Measurements from ENCODE around the gene M1AP. TPM values are rescaled to one million over a fixed set of nuclear protein-coding genes. Genes with fewer than 3 reads are reported as not detected.
A peak's percentile ranks its signal among the peaks of the same experiment; 100 is the strongest.
"Not testable (repeated sequence)": the region's sequence is repeated elsewhere in the genome, so short reads cannot be mapped to it uniquely, and the experiment has no call there.

Gene M1AP
- total RNA-seq, 1 experiment from 2014 or later = not detected

GRCh38 chr2:74576863-74577229 lies 71.3 kb downstream of the M1AP start:
- DNase-seq (ENCODE audit: low read depth in 1 of 2, low spot score in 2 of 2) = no peak
- Histone ChIP-seq H3K36me3 (no peaks in the 10 kb centered on the region), H3K9me3 (replicated peaks) (no peaks in the 10 kb centered on the region), H3K27me3 (replicated peaks) (no peaks in the 10 kb centered on the region), H3K4me1 (replicated peaks) (peaks cover 27% of the 10 kb centered on the region), H3K4me3 (no peak overlapping the region), H3K27ac (no peak overlapping the region)

GRCh38 chr2:74576211-74576862 lies 71.8 kb downstream of the M1AP start:
- DNase-seq (ENCODE audit: low read depth in 1 of 2, low spot score in 2 of 2) = peak in 1 of 2 experiments; percentile 42
- Histone ChIP-seq H3K4me1 (replicated peaks) (peaks cover 27% of the 10 kb centered on the region), H3K9me3 (replicated peaks) (no peaks in the 10 kb centered on the region), H3K27ac (no peak overlapping the region), H3K4me3 (no peak overlapping the region), H3K27me3 (replicated peaks) (no peaks in the 10 kb centered on the region), H3K36me3 (no peaks in the 10 kb centered on the region)

GRCh38 chr2:74575320-74575719 lies 72.8 kb downstream of the M1AP start:
- peaks cover 27% of the 10 kb centered on the region for H3K4me1 ChIP-seq (replicated peaks)
- no peak for DNase-seq (ENCODE audit: low read depth in 1 of 2, low spot score in 2 of 2)
- H3K9me3 ChIP-seq (replicated peaks) = no peaks in the 10 kb centered on the region
- H3K27ac ChIP-seq = no peak overlapping the region
- H3K27me3 ChIP-seq (replicated peaks) = no peaks in the 10 kb centered on the region
- H3K36me3 ChIP-seq = no peaks in the 10 kb centered on the region
- no peak overlapping the region for H3K4me3 ChIP-seq

GRCh38 chr2:74573747-74574562 lies 74.2 kb downstream of the M1AP start:
- no peak for DNase-seq (ENCODE audit: low read depth in 1 of 2, low spot score in 2 of 2)
- Histone ChIP-seq H3K36me3 (no peaks in the 10 kb centered on the region), H3K27me3 (replicated peaks) (no peaks in the 10 kb centered on the region), H3K9me3 (replicated peaks) (no peaks in the 10 kb centered on the region), H3K4me3 (no peak overlapping the region), H3K4me1 (replicated peaks) (peaks cover 27% of the 10 kb centered on the region), H3K27ac (no peak overlapping the region)

GRCh38 chr2:74572178-74572925 lies 75.8 kb downstream of the M1AP start:
- no peak for DNase-seq (ENCODE audit: low read depth in 1 of 2, low spot score in 2 of 2)
- Histone ChIP-seq H3K36me3 (no peaks in the 10 kb centered on the region), H3K27me3 (replicated peaks) (no peaks in the 10 kb centered on the region), H3K27ac (no peak overlapping the region), H3K4me1 (replicated peaks) (peaks cover 40% of the 10 kb centered on the region), H3K4me3 (no peak overlapping the region), H3K9me3 (replicated peaks) (no peaks in the 10 kb centered on the region)

- DNase-seq (ENCODE audit: low read depth in 1 of 2, low spot score in 2 of 2) = no peak
- Histone ChIP-seq H3K4me3 (no peak overlapping the region), H3K27me3 (replicated peaks) (no peaks in the 10 kb centered on the region), H3K9me3 (replicated peaks) (no peaks in the 10 kb centered on the region), H3K4me1 (replicated peaks) (peaks cover 36% of the 10 kb centered on the region), H3K27ac (no peak overlapping the region), H3K36me3 (no peaks in the 10 kb centered on the region)
Observed at GRCh38 chr2:74571058-74571457, 77.1 kb downstream of the M1AP start.

- Histone ChIP-seq H3K27me3 (replicated peaks) (no peaks in the 10 kb centered on the region), H3K4me1 (replicated peaks) (peaks cover 29% of the 10 kb centered on the region), H3K9me3 (replicated peaks) (no peaks in the 10 kb centered on the region), H3K4me3 (no peak overlapping the region), H3K36me3 (no peaks in the 10 kb centered on the region), H3K27ac (no peak overlapping the region)
- DNase-seq (ENCODE audit: low read depth in 1 of 2, low spot score in 2 of 2) = no peak
Observed at GRCh38 chr2:74569686-74570085, 78.4 kb downstream of the M1AP start.

- H3K27ac ChIP-seq = peak overlapping the region; percentile 66
- peaks cover 22% of the 10 kb centered on the region for H3K4me1 ChIP-seq (replicated peaks)
- H3K36me3 ChIP-seq = no peaks in the 10 kb centered on the region
- H3K4me3 ChIP-seq = no peak overlapping the region
- no peaks in the 10 kb centered on the region for H3K9me3 ChIP-seq (replicated peaks)
- no peaks in the 10 kb centered on the region for H3K27me3 ChIP-seq (replicated peaks)
- peak in 1 of 2 experiments; percentile 44 for DNase-seq (ENCODE audit: low read depth in 1 of 2, low spot score in 2 of 2)
Observed at GRCh38 chr2:74567881-74568280, 80.2 kb downstream of the M1AP start.

GRCh38 chr2:74566754-74567085 lies 81.4 kb downstream of the M1AP start:
- peak in 1 of 2 experiments; percentile 45 for DNase-seq (ENCODE audit: low read depth in 1 of 2, low spot score in 2 of 2)
- Histone ChIP-seq H3K27me3 (replicated peaks) (no peaks in the 10 kb centered on the region), H3K9me3 (replicated peaks) (no peaks in the 10 kb centered on the region), H3K36me3 (no peaks in the 10 kb centered on the region), H3K27ac (peak overlapping the region; percentile 66), H3K4me1 (replicated peaks) (peaks cover 22% of the 10 kb centered on the region), H3K4me3 (no peak overlapping the region)

- no peaks in the 10 kb centered on the region for H3K9me3 ChIP-seq (replicated peaks)
- H3K4me3 ChIP-seq = no peak overlapping the region
- H3K27ac ChIP-seq = peak overlapping the region; percentile 66; the same call in 1 of the 2 replicates
- DNase-seq (ENCODE audit: low read depth in 1 of 2, low spot score in 2 of 2) = no peak
- no peaks in the 10 kb centered on the region for H3K36me3 ChIP-seq
- peaks cover 22% of the 10 kb centered on the region for H3K4me1 ChIP-seq (replicated peaks)
- no peaks in the 10 kb centered on the region for H3K27me3 ChIP-seq (replicated peaks)
Observed at GRCh38 chr2:74566076-74566753, 81.9 kb downstream of the M1AP start.

- Histone ChIP-seq H3K36me3 (no peaks in the 10 kb centered on the region), H3K9me3 (replicated peaks) (no peaks in the 10 kb centered on the region), H3K4me3 (no peak overlapping the region), H3K4me1 (replicated peaks) (peaks cover 27% of the 10 kb centered on the region), H3K27ac (no peak overlapping the region), H3K27me3 (replicated peaks) (no peaks in the 10 kb centered on the region)
- DNase-seq (ENCODE audit: low read depth in 1 of 2, low spot score in 2 of 2) = no peak
Observed at GRCh38 chr2:74564222-74564621, 83.9 kb downstream of the M1AP start.

- DNase-seq (ENCODE audit: low read depth in 1 of 2, low spot score in 2 of 2) = no peak
- H3K27ac ChIP-seq = no peak overlapping the region
- no peak overlapping the region for H3K4me3 ChIP-seq
- H3K27me3 ChIP-seq (replicated peaks) = no peaks in the 10 kb centered on the region
- H3K4me1 ChIP-seq (replicated peaks) = peaks cover 13% of the 10 kb centered on the region
- H3K9me3 ChIP-seq (replicated peaks) = no peaks in the 10 kb centered on the region
- H3K36me3 ChIP-seq = no peaks in the 10 kb centered on the region
Observed at GRCh38 chr2:74562126-74562775, 85.9 kb downstream of the M1AP start.

- not testable (repeated sequence) for H3K9me3 ChIP-seq (replicated peaks); H3K36me3 ChIP-seq; H3K4me3 ChIP-seq; H3K27ac ChIP-seq; DNase-seq (ENCODE audit: low read depth in 1 of 2, low spot score in 2 of 2); H3K27me3 ChIP-seq (replicated peaks); H3K4me1 ChIP-seq (replicated peaks)
Observed at GRCh38 chr2:74561022-74561421, 87.1 kb downstream of the M1AP start.

Measured in SJSA1 (cell line).